GM12872 (cell line): Measurements from ENCODE around the gene MSL3B.

ENCODE experiments used
- TF ChIP-seq, protein P1 (sequence below): IDR thresholded peaks from 3 replicates; pipeline ENCODE4 v1.5.1; 2011; ENCODE audit warnings: low read depth, mild to moderate bottlenecking, low read length, moderate library complexity; ENCODE audit not compliant: insufficient read depth

Gene MSL3B

DNA sequence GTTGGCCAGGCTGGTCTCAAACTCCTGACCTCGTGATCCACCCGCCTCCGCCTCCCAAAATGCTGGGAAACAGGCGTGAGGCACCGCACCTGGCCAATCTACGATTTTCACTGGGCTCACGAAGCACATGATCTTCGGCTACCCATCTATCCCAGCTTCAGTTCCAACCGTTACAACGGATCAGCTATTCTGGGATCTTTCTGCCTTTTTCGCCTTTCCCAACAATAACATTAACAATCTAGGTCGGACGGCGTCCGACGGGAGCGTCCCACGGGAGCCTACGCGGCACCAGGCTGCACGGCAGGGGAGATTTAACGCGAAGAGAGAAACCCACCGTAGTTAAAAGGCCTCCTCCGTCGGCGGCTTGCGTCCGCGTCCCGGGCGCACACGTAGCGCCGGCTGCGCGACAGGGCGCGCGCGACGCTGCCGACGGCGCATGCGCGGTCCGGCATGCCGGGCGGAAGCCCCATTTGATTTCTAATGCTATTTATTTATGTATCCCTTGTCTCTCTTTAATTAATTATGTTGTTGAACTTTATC lies at the start of gene MSL3B:
MSL3B (minus strand) TSS at position 394 of the 540 bp plus-strand sequence.
- TF ChIP-seq, protein P1, sequence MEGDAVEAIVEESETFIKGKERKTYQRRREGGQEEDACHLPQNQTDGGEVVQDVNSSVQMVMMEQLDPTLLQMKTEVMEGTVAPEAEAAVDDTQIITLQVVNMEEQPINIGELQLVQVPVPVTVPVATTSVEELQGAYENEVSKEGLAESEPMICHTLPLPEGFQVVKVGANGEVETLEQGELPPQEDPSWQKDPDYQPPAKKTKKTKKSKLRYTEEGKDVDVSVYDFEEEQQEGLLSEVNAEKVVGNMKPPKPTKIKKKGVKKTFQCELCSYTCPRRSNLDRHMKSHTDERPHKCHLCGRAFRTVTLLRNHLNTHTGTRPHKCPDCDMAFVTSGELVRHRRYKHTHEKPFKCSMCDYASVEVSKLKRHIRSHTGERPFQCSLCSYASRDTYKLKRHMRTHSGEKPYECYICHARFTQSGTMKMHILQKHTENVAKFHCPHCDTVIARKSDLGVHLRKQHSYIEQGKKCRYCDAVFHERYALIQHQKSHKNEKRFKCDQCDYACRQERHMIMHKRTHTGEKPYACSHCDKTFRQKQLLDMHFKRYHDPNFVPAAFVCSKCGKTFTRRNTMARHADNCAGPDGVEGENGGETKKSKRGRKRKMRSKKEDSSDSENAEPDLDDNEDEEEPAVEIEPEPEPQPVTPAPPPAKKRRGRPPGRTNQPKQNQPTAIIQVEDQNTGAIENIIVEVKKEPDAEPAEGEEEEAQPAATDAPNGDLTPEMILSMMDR: no peak

DNA sequence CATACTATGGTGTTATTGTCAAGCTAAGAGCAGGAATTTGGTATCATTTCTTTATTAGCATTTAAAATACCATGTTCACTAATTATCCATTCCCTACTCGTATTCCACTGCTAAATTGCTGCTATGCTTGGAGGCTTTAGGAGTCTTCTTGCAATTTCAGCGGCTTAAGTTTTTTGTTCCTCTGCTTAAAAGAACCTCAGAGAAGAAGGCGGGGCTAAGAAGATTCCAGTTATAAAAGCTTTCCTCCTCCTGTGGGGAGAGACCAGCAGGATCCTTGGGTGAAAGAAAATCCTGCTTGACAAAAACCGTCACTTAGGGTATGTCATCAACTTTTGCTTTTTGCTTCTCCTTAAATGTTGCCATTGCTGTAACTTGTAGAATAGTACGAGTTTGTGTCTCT lies 48.9 kb upstream of the MSL3B start, which contains the start of gene TRPM8:
TRPM8 (plus strand) TSS at position 258 of the 400 bp plus-strand sequence. CDS start 9,165 bp downstream, outside the sequence.
- TF ChIP-seq, protein P1: no peak

DNA sequence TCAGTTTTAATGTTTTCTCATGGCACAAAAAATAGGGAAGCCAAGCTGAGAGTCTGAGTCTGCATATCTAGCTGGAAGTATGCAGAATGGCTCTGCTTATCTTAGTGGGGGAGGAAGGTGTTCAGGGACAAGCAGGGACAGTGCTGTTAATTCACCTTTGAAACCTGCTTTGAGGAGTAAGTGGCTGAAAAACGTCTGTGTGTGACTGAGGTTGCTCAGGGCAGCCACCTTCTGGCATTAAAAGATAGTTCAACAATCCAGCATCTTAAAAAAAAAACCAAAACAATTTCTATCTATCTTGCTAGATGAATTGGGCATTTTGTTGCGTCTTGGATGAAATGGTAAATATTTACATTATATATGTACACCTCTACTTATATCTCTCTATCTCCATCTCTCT lies 46.9 kb upstream of the MSL3B start:
- TF ChIP-seq, protein P1: peak; percentile 20; the same call in 1 of the 3 replicates

DNA sequence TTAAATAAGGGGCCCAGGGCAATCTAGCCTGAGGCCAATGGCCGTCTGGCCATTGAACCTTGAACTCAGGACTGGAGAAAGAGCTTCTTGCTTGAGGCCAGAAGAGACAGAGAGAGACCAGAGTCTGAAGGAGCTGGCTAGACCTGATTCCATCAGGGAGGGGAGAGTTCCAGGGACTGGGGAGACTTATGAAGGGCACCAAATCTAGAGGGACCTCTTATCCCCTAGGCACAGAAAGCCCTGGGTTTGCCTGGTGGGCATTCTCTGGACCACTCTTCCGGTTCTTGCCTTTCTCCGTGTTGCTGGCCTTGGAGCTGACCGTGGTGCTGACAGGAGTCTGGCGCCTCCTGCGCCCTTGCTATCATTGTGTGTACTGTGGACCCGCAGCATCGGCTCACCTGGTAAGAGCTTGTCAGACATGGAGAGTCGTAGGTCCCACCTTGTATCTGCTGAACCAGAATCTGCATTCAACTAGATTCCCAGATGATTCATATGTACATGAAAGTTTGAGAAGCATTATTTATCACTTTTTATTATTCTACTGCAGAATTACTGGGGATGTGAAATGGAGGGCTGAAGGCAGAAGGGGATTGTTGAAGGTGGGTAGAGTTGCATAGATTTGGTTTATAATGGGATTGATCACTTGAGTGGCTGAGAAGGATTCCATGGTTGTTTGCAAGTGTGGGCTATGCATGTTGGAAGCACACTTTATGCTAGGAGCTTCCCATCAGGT lies 44.7 kb upstream of the MSL3B start:
- TF ChIP-seq, protein P1: no peak

DNA sequence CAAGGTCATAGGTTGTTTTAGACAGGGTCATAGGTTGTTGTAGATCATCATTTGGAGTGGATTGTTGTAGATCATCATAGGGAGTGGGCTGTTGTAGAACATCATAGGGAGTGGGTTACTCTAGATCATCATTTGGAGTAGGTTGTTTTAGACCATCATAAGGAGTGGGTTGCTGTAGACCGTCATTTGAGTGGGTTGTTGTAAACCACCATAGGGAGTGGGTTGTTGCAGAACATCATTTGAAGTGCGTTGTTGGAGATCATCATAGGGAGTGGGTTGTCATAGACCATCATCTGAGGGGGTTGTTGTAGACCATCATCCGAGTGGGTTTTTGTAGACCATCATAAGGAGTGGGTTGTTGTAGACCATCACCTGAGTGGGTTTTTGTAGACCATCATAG lies 39.4 kb upstream of the MSL3B start:
- TF ChIP-seq, protein P1: no peak

DNA sequence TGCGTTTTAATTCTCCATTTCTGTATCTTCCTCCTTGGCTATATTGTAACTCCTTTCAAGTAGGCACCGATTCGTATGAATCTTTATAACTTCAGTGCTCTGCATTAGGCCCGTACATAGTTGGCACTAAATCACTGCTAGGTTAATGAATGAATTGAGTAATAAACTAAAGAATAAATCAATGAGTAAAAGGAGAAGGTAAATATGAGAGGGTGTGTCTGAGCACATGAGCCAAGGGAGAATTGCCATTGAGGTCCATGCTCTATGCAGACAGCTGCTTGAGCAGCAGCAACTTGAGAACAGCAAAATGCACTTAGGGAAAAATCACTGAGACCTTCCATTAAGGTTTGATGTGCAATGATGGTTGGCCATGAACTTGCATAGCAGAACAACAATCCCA lies 37.8 kb upstream of the MSL3B start:
- TF ChIP-seq, protein P1: no peak

DNA sequence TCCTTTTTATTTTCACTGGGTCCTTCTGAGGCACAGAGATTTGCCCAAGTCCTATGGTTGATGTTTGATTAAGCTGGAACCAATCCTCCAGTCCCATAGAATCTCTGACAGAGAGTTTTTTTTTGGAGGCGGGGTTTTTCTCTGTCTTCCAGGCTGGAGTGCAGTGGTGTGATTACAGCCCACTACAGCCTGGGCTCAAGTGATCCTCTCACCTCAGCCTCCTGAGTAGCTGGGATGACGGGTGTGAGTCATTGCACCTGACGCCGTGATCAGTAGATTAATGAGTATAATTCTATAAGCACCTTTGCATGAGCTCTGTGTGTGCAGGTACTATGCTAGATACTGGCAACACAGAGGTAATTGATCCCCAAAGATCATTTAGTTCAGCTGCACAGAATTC lies 33.7 kb upstream of the MSL3B start:
- TF ChIP-seq, protein P1: no peak
